ENCODE measurements around the gene SHROOM1.

The SHROOM1 gene

GRCh38 chr5:132779961-132780360, 50.5 kb downstream of the SHROOM1 start:
- TF ChIP-seq CTCF (IDR thresholded peaks at IDR 0.05; ENCODE audit: borderline replicate concordance, control extremely low read depth, extremely low read depth, insufficient read depth, missing control alignments): no peak
- in situ Hi-C loops (cut with MboI; ENCODE audit: low sequenced_read_pairs, unreplicated experiment): no loop called here
- DNase-seq (ENCODE audit: low spot score): no peak

GRCh38 chr5:132778856-132779255, 51.6 kb downstream of the SHROOM1 start:
- in situ Hi-C loops (cut with MboI; ENCODE audit: low sequenced_read_pairs, unreplicated experiment): no loop called here
- no peak for DNase-seq (ENCODE audit: low spot score)
- TF ChIP-seq CTCF (IDR thresholded peaks at IDR 0.05; ENCODE audit: borderline replicate concordance, control extremely low read depth, extremely low read depth, insufficient read depth, missing control alignments): no peak

- in situ Hi-C loops (cut with MboI; ENCODE audit: low sequenced_read_pairs, unreplicated experiment): no loop called here
- no peak for DNase-seq (ENCODE audit: low spot score)
- no peak for TF ChIP-seq CTCF (IDR thresholded peaks at IDR 0.05; ENCODE audit: borderline replicate concordance, control extremely low read depth, extremely low read depth, insufficient read depth, missing control alignments)
Measured at GRCh38 chr5:132778129-132778528, 52.3 kb downstream of the SHROOM1 start.

GRCh38 chr5:132777209-132778069, 53.0 kb downstream of the SHROOM1 start, which contains the start of gene SEPTIN8:
Gene SEPTIN8 (minus strand): TSS chr5:132777239. CDS start chr5:132777137, 102 bp downstream.
- in situ Hi-C loops (cut with MboI; ENCODE audit: low sequenced_read_pairs, unreplicated experiment): no loop called here
- TF ChIP-seq CTCF (IDR thresholded peaks at IDR 0.05; ENCODE audit: borderline replicate concordance, control extremely low read depth, extremely low read depth, insufficient read depth, missing control alignments): no peak
- peak; percentile 86 for DNase-seq (ENCODE audit: low spot score)

GRCh38 chr5:132776938-132777208, 53.6 kb downstream of the SHROOM1 start:
- no peak for DNase-seq (ENCODE audit: low spot score)
- no peak for TF ChIP-seq CTCF (IDR thresholded peaks at IDR 0.05; ENCODE audit: borderline replicate concordance, control extremely low read depth, extremely low read depth, insufficient read depth, missing control alignments)
- in situ Hi-C loops (cut with MboI; ENCODE audit: low sequenced_read_pairs, unreplicated experiment): no loop called here

GRCh38 chr5:132776131-132776937, 54.1 kb downstream of the SHROOM1 start:
- in situ Hi-C loops (cut with MboI; ENCODE audit: low sequenced_read_pairs, unreplicated experiment): no loop called here
- peak; percentile 58 for DNase-seq (ENCODE audit: low spot score)
- no peak for TF ChIP-seq CTCF (IDR thresholded peaks at IDR 0.05; ENCODE audit: borderline replicate concordance, control extremely low read depth, extremely low read depth, insufficient read depth, missing control alignments)
